T-helper 1 cell treated with Interleukin-12 subunit alpha and Interleukin-12 subunit beta and Interleukin-4 antibody, amounts not matched to agents 30 μg/mL and 1 μg/mL, for 36 hours (primary cell): ENCODE measurements around the gene AADAC.
"Not testable (repeated sequence)": the region's sequence is repeated elsewhere in the genome, so short reads cannot be mapped to it uniquely, and the experiment has no call there.

ENCODE experiments used
- H3K27ac Mint-ChIP-seq: one replicate; pipeline ENCODE4 v1.8.0; 2021; ENCODE audit warnings: mild to moderate bottlenecking, mixed read lengths
- H3K27me3 Mint-ChIP-seq: one replicate; pipeline ENCODE4 v1.8.0; 2021; ENCODE audit warnings: low read depth, mixed read lengths
- H3K36me3 Mint-ChIP-seq: one replicate; pipeline ENCODE4 v1.8.0; 2021; ENCODE audit warnings: low read depth, mixed read lengths
- H3K4me1 Mint-ChIP-seq: one replicate; pipeline ENCODE4 v1.8.0; 2021; ENCODE audit warnings: low read depth, mixed read lengths
- H3K4me3 Mint-ChIP-seq: one replicate; pipeline ENCODE4 v1.8.0; 2021; ENCODE audit warnings: mild to moderate bottlenecking, moderate library complexity, mixed read lengths
- H3K9me3 Mint-ChIP-seq: one replicate; pipeline ENCODE4 v1.8.0; 2021; ENCODE audit warnings: mixed read lengths

AADAC gene

DNA sequence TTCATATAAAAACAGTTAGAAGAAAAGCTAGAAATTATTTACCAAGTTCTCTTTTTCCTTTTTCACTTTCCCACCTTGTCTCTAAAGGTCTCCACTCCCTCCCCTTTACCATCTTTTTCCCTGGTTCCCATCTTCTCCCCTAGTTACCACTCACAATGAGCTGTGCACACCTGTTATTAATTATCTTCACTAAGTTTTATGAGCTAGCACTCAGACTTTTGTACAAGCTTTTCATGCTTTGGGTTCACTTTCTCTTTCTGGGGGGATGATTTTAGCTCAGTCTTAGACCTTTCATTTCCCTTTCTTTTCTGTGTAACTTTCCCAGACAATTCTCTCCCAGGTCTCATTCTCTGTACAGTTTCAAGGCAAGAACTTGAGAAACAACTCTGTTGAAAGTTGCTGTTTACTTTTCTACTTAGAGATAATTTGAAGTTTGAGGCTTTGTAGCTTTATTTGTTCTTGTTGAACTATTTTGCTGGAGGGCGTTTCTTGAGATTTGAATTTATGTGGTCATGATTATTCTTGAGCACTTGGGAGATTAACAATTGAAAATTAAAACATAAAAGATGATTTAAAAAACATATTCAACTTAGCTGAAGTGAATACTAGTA, 24.0 kb upstream of the AADAC start:
- Mint-ChIP-seq H3K9me3 (no peaks in the 10 kb centered on the region), H3K27ac (no peak overlapping the region), H3K4me1 (no peaks in the 10 kb centered on the region), H3K4me3 (no peak overlapping the region), H3K27me3 (no peaks in the 10 kb centered on the region), H3K36me3 (no peaks in the 10 kb centered on the region)

DNA sequence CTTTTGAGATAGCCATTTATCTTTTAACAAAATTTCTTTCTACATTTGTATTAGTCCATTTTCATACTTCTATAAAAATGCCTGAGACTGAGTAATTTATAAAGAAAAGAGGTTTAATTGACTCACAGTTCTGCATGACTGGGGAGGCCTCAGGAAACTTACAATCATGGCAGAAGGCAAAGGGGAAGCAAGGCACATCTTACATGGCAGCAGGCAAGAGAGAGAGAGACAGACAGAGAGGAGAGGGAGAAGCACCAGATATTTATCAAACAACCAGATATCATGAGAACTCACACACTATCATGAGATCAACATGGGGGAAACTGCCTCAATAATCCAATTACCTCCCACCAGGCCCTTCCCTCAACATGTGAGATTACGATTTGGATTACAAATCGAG, 23.2 kb upstream of the AADAC start:
- H3K27me3 Mint-ChIP-seq, H3K4me3 Mint-ChIP-seq, H3K27ac Mint-ChIP-seq, H3K9me3 Mint-ChIP-seq, H3K36me3 Mint-ChIP-seq, H3K4me1 Mint-ChIP-seq: not testable (repeated sequence)

DNA sequence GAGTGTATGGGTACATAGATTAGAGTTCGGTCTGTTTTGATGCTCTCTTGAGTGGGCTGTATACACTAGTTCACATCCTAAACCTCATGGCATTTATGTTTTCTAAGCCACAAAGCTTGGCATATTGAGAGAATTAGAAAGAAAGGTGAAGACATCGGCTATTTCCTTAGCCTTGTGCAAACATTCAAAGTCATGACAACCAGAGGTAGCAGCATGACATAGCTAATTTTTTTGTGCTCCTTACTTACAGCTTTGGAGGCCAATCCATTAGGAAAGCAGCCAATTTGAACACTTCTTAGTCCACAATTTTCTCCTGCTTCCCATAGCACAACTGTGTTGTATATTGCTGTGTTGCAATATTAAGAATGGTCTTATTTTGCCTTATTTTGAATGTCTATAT, 21.5 kb upstream of the AADAC start:
- no peaks in the 10 kb centered on the region for H3K36me3 Mint-ChIP-seq
- no peaks in the 10 kb centered on the region for H3K9me3 Mint-ChIP-seq
- no peak overlapping the region for H3K4me3 Mint-ChIP-seq
- no peaks in the 10 kb centered on the region for H3K4me1 Mint-ChIP-seq
- no peak overlapping the region for H3K27ac Mint-ChIP-seq
- no peaks in the 10 kb centered on the region for H3K27me3 Mint-ChIP-seq

DNA sequence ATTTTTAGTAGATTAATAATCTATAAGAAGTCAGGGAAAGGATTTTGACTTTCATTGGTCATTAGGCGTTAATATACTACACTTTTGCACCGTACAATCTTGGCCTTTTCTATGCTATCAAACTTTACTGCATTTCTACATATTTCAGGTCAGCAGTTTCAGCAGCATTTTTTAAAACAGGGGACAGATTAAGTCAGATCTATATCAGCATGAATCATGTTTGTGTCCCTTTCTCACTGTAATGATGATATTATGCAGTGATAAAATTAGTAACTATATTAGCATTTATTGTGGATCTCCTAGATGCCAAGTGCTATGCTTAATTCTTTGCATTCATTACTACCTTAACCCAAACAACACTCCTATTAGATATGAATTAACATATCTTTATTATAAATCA, 20.3 kb upstream of the AADAC start:
- no peak overlapping the region for H3K27ac Mint-ChIP-seq
- H3K4me3 Mint-ChIP-seq, result no peak overlapping the region
- H3K36me3 Mint-ChIP-seq, result no peaks in the 10 kb centered on the region
- no peaks in the 10 kb centered on the region for H3K9me3 Mint-ChIP-seq
- H3K27me3 Mint-ChIP-seq, result no peaks in the 10 kb centered on the region
- H3K4me1 Mint-ChIP-seq, result no peaks in the 10 kb centered on the region

DNA sequence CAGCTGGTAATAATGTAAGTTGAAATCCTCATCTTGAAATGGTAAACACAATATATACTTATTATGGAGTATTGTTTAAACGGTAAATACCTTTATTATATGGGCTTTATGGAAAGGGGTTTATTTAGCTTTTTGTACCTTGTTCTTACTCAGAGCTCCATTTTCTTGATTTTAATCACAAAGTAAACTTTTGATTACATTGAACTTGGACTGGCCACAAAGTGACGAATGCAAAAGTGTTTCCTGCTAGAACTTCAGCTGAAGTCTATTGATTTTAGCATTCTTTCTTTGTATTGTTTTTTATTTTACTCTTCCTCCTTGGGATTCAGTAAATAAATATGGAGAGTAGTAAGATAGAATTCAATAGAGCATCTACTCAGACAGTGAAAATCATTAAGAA, 19.8 kb upstream of the AADAC start:
- Mint-ChIP-seq H3K9me3 (no peaks in the 10 kb centered on the region), H3K4me1 (no peaks in the 10 kb centered on the region), H3K27me3 (no peaks in the 10 kb centered on the region), H3K27ac (no peak overlapping the region), H3K4me3 (no peak overlapping the region), H3K36me3 (no peaks in the 10 kb centered on the region)

DNA sequence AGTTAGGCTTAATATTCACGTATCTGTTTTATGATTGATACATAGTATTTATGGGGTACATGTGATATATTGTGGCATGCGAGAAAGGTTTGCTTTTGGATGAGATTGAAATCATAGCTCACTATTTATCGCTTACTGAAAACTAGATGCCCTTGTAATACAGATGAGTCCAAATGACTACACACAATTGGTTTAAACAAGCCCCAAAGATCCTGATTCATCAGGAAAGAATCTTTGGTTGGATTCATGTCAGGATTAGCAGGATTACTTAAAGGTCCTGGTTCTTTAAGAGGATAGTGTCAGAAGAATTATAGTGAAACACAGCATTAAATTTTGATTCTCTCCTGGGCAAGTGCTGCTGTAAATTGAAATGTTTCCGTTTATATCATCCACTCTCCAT, 18.6 kb upstream of the AADAC start:
- no peaks in the 10 kb centered on the region for H3K4me1 Mint-ChIP-seq
- H3K4me3 Mint-ChIP-seq, result no peak overlapping the region
- H3K27me3 Mint-ChIP-seq, result no peaks in the 10 kb centered on the region

DNA sequence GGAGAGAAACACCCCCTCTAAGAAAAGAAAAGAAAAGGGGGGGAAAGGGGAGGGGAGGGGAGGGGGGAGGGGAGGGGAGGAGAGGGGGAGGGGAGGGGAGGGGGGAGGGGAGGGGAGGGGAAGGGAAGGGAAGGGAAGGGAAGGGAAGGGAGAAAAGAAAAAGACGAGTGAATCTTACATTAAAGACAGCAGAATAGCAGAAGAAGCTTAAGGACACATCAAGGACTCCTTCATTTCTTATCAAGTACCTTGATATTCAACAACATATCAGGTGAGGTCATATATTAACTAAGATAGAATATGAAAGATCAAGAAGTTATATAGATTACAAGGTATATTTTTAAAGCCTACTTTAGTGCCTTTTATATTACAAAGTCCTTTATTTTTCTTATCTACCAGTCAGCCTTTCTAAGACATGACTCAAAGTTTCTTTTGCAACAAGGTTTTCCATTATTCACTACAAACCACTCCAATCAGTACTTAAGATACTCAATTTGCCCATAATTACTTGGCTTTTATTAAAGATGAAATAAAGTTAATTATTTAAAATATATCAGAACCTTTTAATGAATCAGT, 17.7 kb upstream of the AADAC start:
- H3K27ac Mint-ChIP-seq, result no peak overlapping the region
- no peaks in the 10 kb centered on the region for H3K36me3 Mint-ChIP-seq
- H3K27me3 Mint-ChIP-seq, result no peaks in the 10 kb centered on the region

More for the DNA sequence above, 18.6 kb upstream of the AADAC start:
- Mint-ChIP-seq H3K9me3 (no peaks in the 10 kb centered on the region), H3K27ac (no peak overlapping the region), H3K36me3 (no peaks in the 10 kb centered on the region)

DNA sequence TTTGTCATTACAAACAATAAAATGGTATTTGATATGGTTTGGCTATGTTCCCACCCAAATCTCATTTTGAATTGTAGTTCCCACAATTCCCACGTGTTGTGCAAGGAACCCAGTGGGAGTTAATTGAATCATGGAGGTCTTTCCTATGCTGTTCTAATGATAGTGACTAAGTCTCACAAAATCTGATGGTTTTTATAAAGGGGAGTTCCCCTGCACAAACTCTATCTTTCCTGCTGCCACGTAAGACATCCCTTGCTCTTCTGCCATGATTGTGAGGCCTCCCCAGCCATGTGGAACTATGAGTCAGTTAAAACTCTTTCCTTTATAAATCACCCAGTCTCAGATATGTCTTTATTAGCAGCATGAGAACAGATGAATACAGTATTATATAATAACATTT, 15.4 kb upstream of the AADAC start:
- Mint-ChIP-seq H3K9me3 (no peaks in the 10 kb centered on the region), H3K27ac (no peak overlapping the region), H3K27me3 (no peaks in the 10 kb centered on the region), H3K4me3 (no peak overlapping the region), H3K36me3 (no peaks in the 10 kb centered on the region), H3K4me1 (no peaks in the 10 kb centered on the region)

More for the DNA sequence above, 17.7 kb upstream of the AADAC start:
- no peak overlapping the region for H3K4me3 Mint-ChIP-seq
- H3K4me1 Mint-ChIP-seq, result no peaks in the 10 kb centered on the region
- H3K9me3 Mint-ChIP-seq, result no peaks in the 10 kb centered on the region

DNA sequence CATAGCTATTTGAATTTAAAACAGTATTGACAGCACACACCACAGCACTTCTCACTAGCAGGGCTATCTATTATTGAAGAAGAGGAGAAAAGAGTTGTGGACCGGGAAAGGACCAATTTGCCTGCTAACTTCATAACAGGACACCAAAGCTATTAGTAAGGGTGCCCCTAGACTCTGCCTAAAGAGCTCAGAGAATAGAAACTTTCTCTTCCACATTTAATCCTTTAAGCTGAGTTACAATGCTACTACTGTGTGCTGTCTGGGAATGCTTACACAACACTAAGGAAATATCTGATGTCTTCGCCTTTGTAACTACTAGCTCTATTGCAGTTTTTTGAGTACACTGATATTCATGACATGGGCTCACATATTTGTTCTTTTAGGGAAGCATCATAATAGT, 13.5 kb upstream of the AADAC start:
- no peaks in the 10 kb centered on the region for H3K36me3 Mint-ChIP-seq
- no peaks in the 10 kb centered on the region for H3K9me3 Mint-ChIP-seq
- H3K4me1 Mint-ChIP-seq, result no peaks in the 10 kb centered on the region
- H3K27me3 Mint-ChIP-seq, result no peaks in the 10 kb centered on the region
- no peak overlapping the region for H3K27ac Mint-ChIP-seq
- H3K4me3 Mint-ChIP-seq, result no peak overlapping the region

DNA sequence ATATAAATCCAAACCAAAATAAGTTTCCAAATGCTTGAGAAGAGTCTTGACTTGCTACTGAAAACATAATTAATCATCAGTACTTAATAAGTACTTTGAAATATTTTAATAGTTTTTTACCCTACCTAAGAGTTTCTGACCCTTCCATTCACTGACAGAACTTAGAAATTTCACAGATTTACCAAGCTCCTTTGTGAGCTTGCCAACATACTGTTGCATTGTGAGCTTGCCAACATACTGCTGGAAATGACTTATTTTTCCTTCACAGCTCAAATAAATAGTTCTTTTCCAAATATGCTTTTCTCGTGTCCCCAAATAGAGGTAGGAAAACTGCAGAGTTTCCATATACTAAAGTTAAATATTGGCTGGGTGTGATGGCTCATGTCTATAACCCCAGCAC, 9.6 kb upstream of the AADAC start:
- no peak overlapping the region for H3K27ac Mint-ChIP-seq
- H3K36me3 Mint-ChIP-seq, result no peaks in the 10 kb centered on the region
- no peaks in the 10 kb centered on the region for H3K4me1 Mint-ChIP-seq
- H3K27me3 Mint-ChIP-seq, result no peaks in the 10 kb centered on the region
- H3K4me3 Mint-ChIP-seq, result no peak overlapping the region
- H3K9me3 Mint-ChIP-seq, result peaks cover 6% of the 10 kb centered on the region

DNA sequence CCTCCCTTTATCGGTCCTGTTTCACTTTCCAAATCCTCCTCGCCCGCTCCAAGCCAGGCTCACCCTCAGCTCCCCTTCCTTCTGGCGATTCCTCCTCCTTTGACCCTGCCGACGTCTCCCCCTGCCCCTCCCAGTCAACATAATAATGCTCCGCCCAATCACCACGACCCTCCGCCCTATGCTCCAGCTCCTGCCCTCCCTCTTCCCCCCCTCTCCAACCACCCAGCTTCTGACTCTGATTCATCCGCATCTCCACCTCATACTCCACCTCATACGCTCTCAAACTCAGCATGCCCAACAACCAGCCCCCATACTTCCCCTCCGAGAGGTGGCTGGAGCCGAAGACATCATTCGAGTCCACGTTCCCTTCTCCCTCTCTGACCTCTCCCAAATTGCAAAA, 7.1 kb upstream of the AADAC start:
- Mint-ChIP-seq H3K27ac (no peak overlapping the region), H3K27me3 (no peaks in the 10 kb centered on the region), H3K9me3 (peaks cover 6% of the 10 kb centered on the region), H3K4me3 (no peak overlapping the region), H3K36me3 (no peaks in the 10 kb centered on the region), H3K4me1 (no peaks in the 10 kb centered on the region)

DNA sequence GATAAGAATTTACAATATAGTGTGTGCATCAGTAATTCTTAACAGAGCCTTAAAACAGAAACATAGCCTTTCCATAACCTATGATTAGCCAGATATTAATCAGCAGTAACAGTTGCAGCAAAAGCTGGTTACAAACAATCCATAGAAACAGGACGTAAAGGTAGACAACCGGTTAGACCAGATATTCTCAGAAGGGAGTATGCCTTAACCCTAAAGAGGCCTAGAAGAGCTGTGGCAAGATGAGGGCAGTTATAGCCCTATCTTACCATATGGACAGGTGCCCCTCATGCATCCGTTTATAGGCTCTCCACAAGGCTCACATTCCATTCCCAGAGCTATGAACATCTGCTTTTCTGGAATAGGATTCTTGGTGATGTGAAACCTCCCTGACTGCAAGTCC, 5.0 kb upstream of the AADAC start:
- not testable (repeated sequence) for H3K36me3 Mint-ChIP-seq, H3K27me3 Mint-ChIP-seq, H3K4me3 Mint-ChIP-seq, H3K27ac Mint-ChIP-seq, H3K4me1 Mint-ChIP-seq, H3K9me3 Mint-ChIP-seq

DNA sequence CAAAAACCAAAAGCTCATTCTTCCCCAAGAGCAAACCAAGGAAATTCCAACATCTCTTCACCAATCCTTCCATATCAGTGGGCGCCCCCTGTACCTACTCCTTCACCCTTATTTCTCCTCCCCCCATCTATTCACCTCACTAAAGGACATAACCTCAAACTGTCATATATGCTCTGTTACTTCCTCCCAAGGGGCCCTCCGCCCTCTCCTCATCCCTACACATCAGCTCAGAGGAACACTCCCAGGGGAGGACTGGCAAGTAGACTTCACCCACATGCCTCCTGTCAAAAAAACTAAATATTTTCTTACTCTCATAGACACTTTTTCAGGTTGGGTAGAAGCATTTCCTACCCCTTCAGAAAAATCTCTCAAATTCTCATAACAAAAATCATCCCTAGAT, 2.4 kb upstream of the AADAC start:
- H3K36me3 Mint-ChIP-seq, result no peaks in the 10 kb centered on the region
- no peaks in the 10 kb centered on the region for H3K4me1 Mint-ChIP-seq
- no peak overlapping the region for H3K27ac Mint-ChIP-seq
- no peak overlapping the region for H3K4me3 Mint-ChIP-seq
- H3K27me3 Mint-ChIP-seq, result peaks cover 5% of the 10 kb centered on the region
- peaks cover 6% of the 10 kb centered on the region for H3K9me3 Mint-ChIP-seq

DNA sequence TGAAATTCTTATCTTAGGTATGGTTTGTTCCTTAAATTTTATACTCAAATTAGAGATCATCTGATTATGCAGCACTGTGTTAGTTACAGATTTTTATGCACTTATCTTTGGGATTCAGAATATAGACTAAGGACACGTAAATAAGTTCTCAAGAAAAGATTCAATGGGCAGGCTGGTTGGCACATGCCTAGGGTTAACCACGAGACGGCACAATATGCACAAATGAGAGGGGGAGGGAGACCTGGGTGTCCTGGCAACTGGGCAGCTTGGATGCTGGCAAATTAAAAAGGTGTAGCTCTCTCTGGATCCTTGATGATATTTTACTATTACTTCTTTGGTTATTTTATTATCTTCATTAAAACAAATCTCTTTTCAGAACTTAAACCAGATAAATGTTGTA, 672 bp downstream of the AADAC start:
- Mint-ChIP-seq H3K4me3 (no peak overlapping the region), H3K9me3 (no peaks in the 10 kb centered on the region), H3K36me3 (no peaks in the 10 kb centered on the region), H3K27ac (no peak overlapping the region), H3K27me3 (peaks cover 8% of the 10 kb centered on the region), H3K4me1 (no peaks in the 10 kb centered on the region)

DNA sequence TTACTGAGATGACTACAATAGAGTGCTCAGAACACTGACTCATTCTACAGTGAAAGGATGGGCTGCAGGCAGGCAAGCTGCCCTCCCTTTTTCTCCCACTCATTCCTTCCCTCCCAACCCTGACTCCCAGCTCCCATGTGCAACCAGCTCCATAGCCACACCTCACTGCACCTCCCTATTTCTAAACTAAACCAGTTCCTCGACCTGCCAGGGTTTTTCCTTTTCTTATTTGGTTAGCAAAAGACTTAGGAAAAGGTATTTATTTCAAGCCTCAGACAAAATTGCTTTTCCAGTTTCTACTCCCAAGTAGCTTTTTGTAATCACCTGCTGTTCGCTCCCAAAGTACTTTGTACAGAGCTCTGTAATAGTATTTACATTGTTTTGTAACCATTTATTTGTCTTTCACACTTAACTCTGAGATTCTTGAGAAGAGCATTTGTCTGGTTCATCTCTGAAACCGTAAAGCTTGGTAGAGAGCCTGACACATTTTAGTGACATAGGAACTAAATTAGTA, 2.2 kb downstream of the AADAC start:
- H3K27ac Mint-ChIP-seq, result no peak overlapping the region
- H3K27me3 Mint-ChIP-seq, result peaks cover 12% of the 10 kb centered on the region
- H3K36me3 Mint-ChIP-seq, result no peaks in the 10 kb centered on the region
- H3K9me3 Mint-ChIP-seq, result no peaks in the 10 kb centered on the region
- no peak overlapping the region for H3K4me3 Mint-ChIP-seq
- H3K4me1 Mint-ChIP-seq, result no peaks in the 10 kb centered on the region

DNA sequence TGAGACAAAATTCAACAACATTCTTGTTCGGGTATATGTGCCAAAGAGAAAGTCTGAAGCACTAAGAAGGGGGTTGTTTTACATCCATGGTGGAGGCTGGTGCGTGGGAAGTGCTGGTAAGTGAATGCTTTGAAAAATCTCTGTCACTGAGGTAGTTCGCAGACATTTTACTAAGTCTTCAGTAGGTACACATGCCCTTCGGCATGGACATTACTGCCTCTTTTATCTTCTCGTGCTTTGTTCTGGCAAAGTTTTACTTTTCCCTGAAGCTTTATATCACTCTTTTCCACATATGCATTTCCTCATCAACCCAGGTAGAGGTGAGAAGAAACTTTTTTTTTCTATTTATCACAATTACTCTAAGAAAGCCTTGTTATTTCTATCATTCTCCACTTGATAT, 3.6 kb downstream of the AADAC start:
- no peaks in the 10 kb centered on the region for H3K4me1 Mint-ChIP-seq
- no peak overlapping the region for H3K27ac Mint-ChIP-seq
- peaks cover 12% of the 10 kb centered on the region for H3K27me3 Mint-ChIP-seq
- H3K9me3 Mint-ChIP-seq, result no peaks in the 10 kb centered on the region
- no peaks in the 10 kb centered on the region for H3K36me3 Mint-ChIP-seq
- no peak overlapping the region for H3K4me3 Mint-ChIP-seq
